ENCODE data around the gene RABEP2. TPM values are rescaled to one million over a fixed set of nuclear protein-coding genes. Genes with fewer than 3 reads are reported as not detected.
"Not testable (repeated sequence)": the region's sequence is repeated elsewhere in the genome, so short reads cannot be mapped to it uniquely, and the experiment has no call there.

RABEP2 gene
- total and polyA plus RNA-seq, 2 experiments from 2014 or later: 11.8 to 27.2 TPM

- peaks cover 32% of the 10 kb centered on the region for H3K36me3 Mint-ChIP-seq (ENCODE audit: low read depth)
- H3K9me3 Mint-ChIP-seq; H3K9me2 ChIP-seq (ENCODE audit: insufficient read depth); H3K4me2 ChIP-seq; H2AFZ ChIP-seq; DNase-seq (ENCODE audit: low spot score); H3K27ac Mint-ChIP-seq; H3K4me3 Mint-ChIP-seq; H3K27ac ChIP-seq (ENCODE audit: low read depth); H3K4me3 ChIP-seq; ATAC-seq; H3K36me3 ChIP-seq (ENCODE audit: insufficient read depth); H3K27me3 ChIP-seq (ENCODE audit: insufficient read depth); H3F3A ChIP-seq (replicated peaks; ENCODE audit: low read depth): not testable (repeated sequence)
- peaks cover 16% of the 10 kb centered on the region for H3K4me1 Mint-ChIP-seq
- H3K27me3 Mint-ChIP-seq (ENCODE audit: insufficient read depth, low read depth, poor library complexity): peaks cover 13% of the 10 kb centered on the region
- H4K20me1 ChIP-seq (replicated peaks; ENCODE audit: insufficient read depth): peaks cover 10% of the 10 kb centered on the region
- peaks cover 18% of the 10 kb centered on the region for H3K79me2 ChIP-seq (replicated peaks; ENCODE audit: insufficient read depth)
- peaks cover 15% of the 10 kb centered on the region; the same call in 1 of the 2 replicates for H3K4me1 ChIP-seq (ENCODE audit: insufficient read depth)
These were observed 57.4 kb downstream of the RABEP2 start for GRCh38 chr16:28867646-28868045.

- Histone ChIP-seq H3K36me3 (ENCODE audit: insufficient read depth) (peaks cover 4% of the 10 kb centered on the region), H3K4me2 (no peak overlapping the region), H3F3A (replicated peaks; ENCODE audit: low read depth) (no peaks in the 10 kb centered on the region), H3K27me3 (ENCODE audit: insufficient read depth) (no peaks in the 10 kb centered on the region), H3K9me2 (ENCODE audit: insufficient read depth) (no peaks in the 10 kb centered on the region), H3K79me2 (replicated peaks; ENCODE audit: insufficient read depth) (peaks cover 19% of the 10 kb centered on the region), H4K20me1 (replicated peaks; ENCODE audit: insufficient read depth) (peaks cover 10% of the 10 kb centered on the region), H3K4me3 (no peak overlapping the region), H3K27ac (ENCODE audit: low read depth) (no peak overlapping the region), H3K4me1 (ENCODE audit: insufficient read depth) (peaks cover 19% of the 10 kb centered on the region; the same call in 1 of the 2 replicates), H2AFZ (no peak overlapping the region)
- Mint-ChIP-seq H3K27me3 (ENCODE audit: insufficient read depth, low read depth, poor library complexity) (peaks cover 13% of the 10 kb centered on the region), H3K4me1 (peaks cover 16% of the 10 kb centered on the region), H3K36me3 (ENCODE audit: low read depth) (peaks cover 32% of the 10 kb centered on the region), H3K9me3 (no peaks in the 10 kb centered on the region), H3K4me3 (no peak overlapping the region; the same call in 2 of the 3 replicates), H3K27ac (no peak overlapping the region)
- ATAC-seq (no peak), DNase-seq (ENCODE audit: low spot score) (no peak)
- TF ChIP-seq ZNF331 (CRISPR knock-in tag; IDR thresholded peaks at IDR 0.05; ENCODE audit: low read depth) (no peak), EZH2 (IDR thresholded peaks at IDR 0.05; ENCODE audit: low read depth, unreplicated experiment) (no peak), NANOG (IDR thresholded peaks at IDR 0.05; ENCODE audit: borderline replicate concordance) (no peak), REST (IDR thresholded peaks at IDR 0.05; ENCODE audit: unreplicated experiment) (no peak), STAT1 (IDR thresholded peaks at IDR 0.05; ENCODE audit: unreplicated experiment) (no peak), ZNF114 (CRISPR knock-in tag; IDR thresholded peaks at IDR 0.05) (no peak), ZNF462 (CRISPR knock-in tag; IDR thresholded peaks at IDR 0.05) (no peak), EZH2phosphoT487 (IDR thresholded peaks at IDR 0.05; ENCODE audit: unreplicated experiment) (no peak), CTCF (conservative IDR thresholded peaks at IDR 0.05; ENCODE audit: low read depth in 2 of 2) (no peak), CREB1 (CRISPR knock-in tag; IDR thresholded peaks at IDR 0.05; ENCODE audit: low read depth) (no peak)
These were observed 57.8 kb downstream of the RABEP2 start for GRCh38 chr16:28867241-28867640.
